Stimulated activated CD8-positive, alpha-beta memory T cell treated with anti-CD3 and anti-CD28 coated beads, Interleukin-15, amount 100 ng/mL, for 48 hours (primary cell): Measurements from ENCODE around the gene STBD1.
A peak's percentile ranks its signal among the peaks of the same experiment; 100 is the strongest.
"Not testable (repeated sequence)": the region's sequence is repeated elsewhere in the genome, so short reads cannot be mapped to it uniquely, and the experiment has no call there.

Source experiments
- DNase-seq, 2 donors: peaks; one replicate each; pipeline ENCODE4 v3.0.0-alpha.2; 2020; ENCODE audit warnings: low read depth in 2 of 2

Gene STBD1

GRCh38 chr4:76283900-76284299 lies 22.6 kb upstream of the STBD1 start:
- DNase-seq = no peak

GRCh38 chr4:76287811-76288210 lies 18.7 kb upstream of the STBD1 start:
- DNase-seq = not testable (repeated sequence)

GRCh38 chr4:76292730-76293129 lies 13.8 kb upstream of the STBD1 start:
- no peak for DNase-seq

- DNase-seq = no peak
Observed at GRCh38 chr4:76293772-76294171, 12.8 kb upstream of the STBD1 start.

- DNase-seq = no peak
Observed at GRCh38 chr4:76296286-76296820, 10.2 kb upstream of the STBD1 start.

- DNase-seq = no peak
Observed at GRCh38 chr4:76298227-76298626, 8.3 kb upstream of the STBD1 start.

- DNase-seq = no peak
Observed at GRCh38 chr4:76300012-76300411, 6.5 kb upstream of the STBD1 start.

GRCh38 chr4:76301068-76301774 lies 5.3 kb upstream of the STBD1 start:
- peak in 1 of 2 donors; percentile 31 for DNase-seq

- DNase-seq = no peak
Observed at GRCh38 chr4:76301775-76302162, 4.8 kb upstream of the STBD1 start.

GRCh38 chr4:76302826-76303438 lies 3.6 kb upstream of the STBD1 start:
- DNase-seq = no peak

GRCh38 chr4:76305033-76305687 lies 1.4 kb upstream of the STBD1 start:
- DNase-seq = peak in 1 of 2 donors; percentile 8

- no peak for DNase-seq
Observed at GRCh38 chr4:76306882-76307659, 538 bp downstream of the STBD1 start.

- no peak for DNase-seq
Observed at GRCh38 chr4:76307660-76308014, 1.1 kb downstream of the STBD1 start.

- DNase-seq = no peak
Observed at GRCh38 chr4:76308548-76308947, 2.0 kb downstream of the STBD1 start.

GRCh38 chr4:76309939-76310550 lies 3.5 kb downstream of the STBD1 start:
- DNase-seq = no peak

GRCh38 chr4:76310683-76311082 lies 4.2 kb downstream of the STBD1 start:
- no peak for DNase-seq

GRCh38 chr4:76311896-76312331 lies 5.4 kb downstream of the STBD1 start:
- DNase-seq = no peak

- no peak for DNase-seq
Observed at GRCh38 chr4:76312457-76312856, 5.9 kb downstream of the STBD1 start.

GRCh38 chr4:76313547-76313946 lies 7.0 kb downstream of the STBD1 start:
- DNase-seq = no peak

GRCh38 chr4:76315267-76315918 lies 8.9 kb downstream of the STBD1 start:
- no peak for DNase-seq

GRCh38 chr4:76316131-76316530 lies 9.6 kb downstream of the STBD1 start:
- no peak for DNase-seq
